ENCODE measurements around the gene CYP20A1. TPM values are rescaled to one million over a fixed set of nuclear protein-coding genes. Genes with fewer than 3 reads are reported as not detected.

CYP20A1 gene
- 12.8 and 17.3 TPM in 2 replicates for total RNA-seq

GRCh38 chr2:203238704-203239526 is at the start of gene CYP20A1:
TSS of gene CYP20A1 (plus strand) at chr2:203239018. CDS start at chr2:203239063, 45 bp downstream.

GRCh38 chr2:203327901-203328759 is 89.3 kb downstream of the CYP20A1 start, which contains the start of gene ABI2:
TSS of gene ABI2 (plus strand) at chr2:203328394. CDS start at chr2:203328515, 121 bp downstream.

Other genes starting within 250 kb of the CYP20A1 start
- gene NBEAL1, start 224.1 kb upstream of the CYP20A1 start, total RNA-seq: 6.7 and 12.4 TPM in 2 replicates
- gene ABI2, start 89.4 kb downstream of the CYP20A1 start, total RNA-seq: 27.2 and 32.4 TPM in 2 replicates

All from bronchus fibroblast of lung (primary cell).